NCI-H446 treated with DMSO at 0.1 percent for 48 hours (cell line): Measurements from ENCODE around the gene SENP8.

Experiments
- DNase-seq: peaks from one replicate; lab custom pipeline; 2025; lab: John Stamatoyannopoulos, UW

Gene SENP8

DNA sequence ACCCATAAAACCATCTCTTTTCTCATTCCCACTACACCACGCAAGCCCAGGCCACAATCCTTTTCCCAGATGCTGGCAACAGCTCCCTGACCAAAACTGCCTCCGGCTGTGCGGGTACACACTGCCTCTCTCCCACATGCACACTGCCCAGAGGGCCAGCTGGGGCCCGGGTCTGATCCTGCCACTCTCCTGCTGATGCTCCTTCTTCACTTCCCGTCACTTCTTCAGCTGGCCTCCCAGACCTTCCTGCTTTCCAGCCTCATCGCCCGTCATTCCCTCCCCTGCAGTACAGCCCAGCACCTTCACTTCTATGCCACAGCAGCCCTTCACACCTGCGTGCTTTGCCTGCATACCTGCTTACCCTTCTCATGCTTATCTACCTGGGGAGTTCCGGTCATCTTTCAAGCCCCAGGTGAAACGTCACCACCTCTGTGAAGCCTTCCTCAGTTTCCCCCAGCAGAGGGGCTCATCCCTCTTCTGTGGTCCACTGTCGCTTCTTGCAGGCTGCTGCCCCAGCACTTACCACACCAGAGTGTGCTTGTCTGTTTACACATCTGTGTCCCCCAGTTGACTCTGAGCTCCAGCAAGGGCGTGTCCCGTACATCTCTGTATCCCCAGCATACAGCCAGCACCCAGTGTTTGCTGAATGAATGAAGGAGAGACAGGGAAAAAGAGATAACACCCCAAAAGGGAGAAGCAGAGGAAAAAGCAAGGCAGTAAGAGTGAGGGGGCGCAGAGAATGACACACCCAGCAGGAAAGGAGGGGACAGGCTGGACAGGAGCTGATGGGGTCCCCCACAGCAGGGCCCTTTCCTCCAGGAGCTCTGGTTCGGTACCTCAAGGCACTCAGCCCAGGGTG lies 57.2 kb downstream of the SENP8 start:
- no peak for DNase-seq

DNA sequence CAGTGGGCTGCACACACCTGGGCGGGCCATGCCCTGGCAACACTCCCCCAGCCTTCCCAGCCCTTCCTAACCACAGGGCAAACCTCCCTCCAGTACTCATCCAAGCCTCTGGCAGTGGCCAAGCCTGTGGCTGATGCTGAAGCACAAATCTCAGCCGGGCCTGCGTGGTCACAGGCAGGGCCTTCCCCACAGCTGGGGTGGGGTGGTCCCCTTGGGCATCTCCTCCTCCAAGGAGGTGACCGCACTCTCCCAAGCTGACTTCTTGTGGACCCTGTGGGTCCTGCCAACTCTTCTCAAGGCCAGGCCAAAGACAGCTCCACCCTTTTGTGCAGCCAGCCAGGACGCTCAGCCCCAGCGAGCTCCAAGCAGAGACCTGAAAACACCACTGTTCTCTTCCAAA lies 58.0 kb downstream of the SENP8 start:
- DNase-seq = no peak

- DNase-seq = no peak
These were observed 58.5 kb downstream of the SENP8 start for GRCh38 chr15:72176743-72177142.

DNA sequence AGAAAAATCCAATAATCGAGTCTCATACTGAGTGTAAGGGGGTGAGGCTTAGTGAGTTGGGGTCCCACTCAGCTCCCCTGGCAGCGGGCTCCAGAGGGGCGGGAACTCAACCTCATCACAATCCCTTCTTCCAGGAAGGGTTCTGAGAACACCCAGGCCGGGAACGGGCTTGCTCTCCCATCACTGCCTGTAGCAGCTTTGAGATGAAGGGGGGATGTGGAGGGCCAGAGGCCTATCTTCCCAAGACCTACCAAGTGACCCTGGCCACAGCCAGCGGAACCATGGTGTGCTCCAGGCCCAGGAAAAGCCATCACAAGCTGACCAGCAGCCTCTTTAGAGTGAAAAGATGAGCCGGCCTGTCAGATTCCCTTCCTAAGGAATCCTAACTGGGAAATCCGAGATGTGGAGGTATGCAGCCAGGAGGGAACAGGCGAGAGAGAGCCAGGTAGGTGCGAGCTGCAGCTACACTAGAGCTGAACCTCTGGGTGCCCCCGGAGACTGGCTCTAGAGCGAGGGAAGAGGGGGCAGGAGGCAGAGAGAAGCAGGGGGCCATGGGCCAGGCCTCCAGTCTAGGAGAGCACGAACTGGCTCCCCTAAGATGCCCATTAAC lies 60.9 kb downstream of the SENP8 start:
- no peak for DNase-seq

DNA sequence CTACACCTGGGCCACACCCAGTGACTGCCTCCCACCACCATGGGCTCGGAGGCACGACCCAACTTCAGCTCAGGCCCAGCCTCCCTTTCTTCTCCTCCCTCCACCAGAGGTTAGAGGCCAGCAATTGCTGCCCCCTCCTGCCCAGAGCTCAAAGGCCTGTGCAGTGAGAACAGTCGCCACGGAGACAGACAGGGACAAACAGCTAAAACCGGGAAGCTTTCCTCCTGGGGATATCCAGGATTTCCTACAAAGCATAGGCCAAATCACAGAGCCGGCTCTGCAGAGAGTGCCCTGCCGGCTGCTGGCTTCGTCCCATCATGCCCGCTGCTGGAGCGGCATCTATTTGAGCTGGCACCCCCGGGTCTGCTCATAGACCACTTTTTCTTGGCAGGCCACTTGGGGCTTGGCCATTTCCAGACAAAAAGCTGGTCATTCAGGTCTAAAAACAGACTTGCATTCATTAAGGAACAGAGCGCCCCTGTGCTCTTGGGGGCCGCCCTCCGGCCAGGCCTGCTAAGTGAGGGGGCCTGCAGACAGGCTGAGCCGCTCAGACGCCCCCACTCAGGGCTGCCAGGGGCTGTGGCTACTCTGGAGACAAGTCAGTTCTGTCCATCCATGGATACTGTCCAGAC lies 61.9 kb downstream of the SENP8 start:
- no peak for DNase-seq

GRCh38 chr15:72180761-72181324 lies 62.6 kb downstream of the SENP8 start:
- no peak for DNase-seq

GRCh38 chr15:72182244-72182643 lies 64.0 kb downstream of the SENP8 start:
- no peak for DNase-seq

- no peak for DNase-seq
These were observed 64.5 kb downstream of the SENP8 start for GRCh38 chr15:72182673-72183072.

DNA sequence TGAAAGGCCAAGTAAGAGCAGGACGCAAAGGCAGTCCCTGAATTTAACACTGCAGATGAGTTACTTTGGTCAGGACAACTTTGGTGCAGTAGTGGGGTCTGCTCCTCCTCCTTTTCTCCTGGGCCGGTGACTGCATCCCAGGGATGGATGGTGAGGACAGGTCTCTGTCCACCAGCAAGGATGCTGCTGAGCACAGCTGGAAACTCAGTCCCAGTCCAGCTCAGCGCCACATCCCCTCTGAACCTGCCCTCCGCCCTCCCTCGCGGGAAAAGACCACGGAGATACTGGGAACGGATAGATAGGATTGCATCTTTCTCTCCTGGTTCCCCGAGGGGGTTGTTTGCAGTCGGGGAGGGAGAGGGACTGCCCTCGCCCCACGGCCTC lies 65.6 kb downstream of the SENP8 start:
- no peak for DNase-seq

DNA sequence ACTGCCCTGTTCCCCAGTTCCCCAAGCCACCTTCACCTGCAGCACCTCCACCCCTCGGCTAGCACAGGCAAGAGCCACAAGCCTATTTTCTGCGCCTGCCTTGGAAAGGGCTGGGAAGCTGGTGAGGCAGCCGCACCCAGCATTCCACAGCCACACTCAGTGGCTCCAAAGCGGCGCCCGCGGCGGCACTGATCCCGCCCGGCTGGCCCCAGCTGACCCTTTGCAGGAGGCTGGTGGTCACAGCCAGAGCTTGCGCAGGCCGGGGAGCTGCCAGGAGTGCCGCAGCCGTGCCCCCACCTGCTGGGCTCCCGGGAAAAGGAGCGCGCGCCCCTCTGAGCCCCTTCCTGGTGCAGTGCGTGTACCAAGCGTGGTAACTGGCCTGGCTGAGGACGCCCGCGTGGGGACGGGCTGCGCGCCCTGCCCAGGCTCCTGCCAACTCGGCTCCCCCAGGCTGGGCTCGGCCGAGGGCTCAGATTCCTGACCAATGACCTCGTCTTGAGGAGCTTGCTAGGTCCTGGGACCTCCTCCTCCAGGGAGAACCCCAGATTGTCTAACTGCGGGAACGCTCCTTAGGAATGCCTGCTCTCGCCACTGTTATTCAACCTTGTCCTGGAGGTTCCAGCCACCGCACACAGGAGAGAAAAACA lies 66.1 kb downstream of the SENP8 start:
- no peak for DNase-seq

DNA sequence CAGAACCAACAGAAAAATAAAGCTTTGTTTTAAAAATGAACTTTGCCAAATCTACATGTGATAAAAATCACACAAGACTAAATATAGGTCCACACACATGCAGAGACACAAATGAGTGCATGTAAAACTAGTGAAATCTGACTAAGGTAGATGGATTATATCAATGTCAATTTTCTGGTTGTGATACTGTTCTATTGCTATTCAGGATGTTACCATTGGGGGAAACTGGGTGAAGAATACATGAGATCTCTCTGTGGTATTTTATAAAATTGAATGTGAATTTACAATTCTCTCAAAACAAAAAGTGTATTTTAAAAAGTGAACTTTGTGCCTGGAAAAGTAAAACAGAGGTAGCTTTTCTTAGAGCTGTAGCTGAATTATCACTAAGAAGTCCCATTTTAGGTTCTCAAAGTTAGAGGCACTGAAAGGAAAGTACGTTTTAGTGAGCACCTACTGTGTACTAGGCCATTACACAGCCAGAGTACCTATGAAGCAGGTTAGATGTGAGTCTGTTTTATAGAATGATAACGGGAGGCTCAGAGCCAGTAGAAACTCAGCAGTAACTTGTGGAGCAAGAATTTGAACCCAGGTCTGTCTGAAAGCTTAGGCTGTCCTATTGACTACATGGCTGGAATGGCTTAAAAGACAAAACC lies 71.2 kb downstream of the SENP8 start:
- no peak for DNase-seq

- no peak for DNase-seq
These were observed 74.2 kb downstream of the SENP8 start for GRCh38 chr15:72192416-72192815.
